NCI-H2107 treated with DMSO at 0.1 percent for 48 hours (cell line): ENCODE results near the gene ATG16L2.
"Not testable (repeated sequence)": the region's sequence is repeated elsewhere in the genome, so short reads cannot be mapped to it uniquely, and the experiment has no call there.

Experiments
- DNase-seq: peaks from one replicate; lab custom pipeline; 2025; ENCODE audit not compliant: unreplicated experiment; lab: John Stamatoyannopoulos, UW

ATG16L2 gene

GRCh38 chr11:72823105-72823804 is 9.0 kb downstream of the ATG16L2 start:
- no peak for DNase-seq

DNA sequence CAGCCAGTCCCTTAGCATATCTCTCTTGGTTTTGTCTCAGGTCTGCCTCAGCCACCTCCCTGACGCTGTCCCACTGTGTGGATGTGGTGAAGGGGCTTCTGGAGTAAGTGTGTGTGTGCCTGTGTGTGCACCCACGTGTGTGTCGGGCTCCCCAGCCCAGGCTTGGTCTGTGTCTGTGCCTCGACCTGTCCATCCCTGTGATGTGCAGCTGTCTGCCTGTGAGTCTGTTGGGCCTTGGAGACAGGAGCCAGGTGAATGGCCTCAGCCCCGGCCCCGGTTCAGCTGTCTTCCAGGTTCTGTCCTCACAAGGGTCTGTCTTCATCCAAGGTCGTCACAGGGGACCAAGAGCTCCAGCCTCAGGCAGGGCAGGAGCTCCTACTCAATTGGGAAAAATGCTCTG is 9.8 kb downstream of the ATG16L2 start:
- no peak for DNase-seq

- no peak for DNase-seq
Observed at GRCh38 chr11:72824811-72825505, 10.7 kb downstream of the ATG16L2 start.

- DNase-seq = no peak
Observed at GRCh38 chr11:72825661-72826060, 11.4 kb downstream of the ATG16L2 start.

DNA sequence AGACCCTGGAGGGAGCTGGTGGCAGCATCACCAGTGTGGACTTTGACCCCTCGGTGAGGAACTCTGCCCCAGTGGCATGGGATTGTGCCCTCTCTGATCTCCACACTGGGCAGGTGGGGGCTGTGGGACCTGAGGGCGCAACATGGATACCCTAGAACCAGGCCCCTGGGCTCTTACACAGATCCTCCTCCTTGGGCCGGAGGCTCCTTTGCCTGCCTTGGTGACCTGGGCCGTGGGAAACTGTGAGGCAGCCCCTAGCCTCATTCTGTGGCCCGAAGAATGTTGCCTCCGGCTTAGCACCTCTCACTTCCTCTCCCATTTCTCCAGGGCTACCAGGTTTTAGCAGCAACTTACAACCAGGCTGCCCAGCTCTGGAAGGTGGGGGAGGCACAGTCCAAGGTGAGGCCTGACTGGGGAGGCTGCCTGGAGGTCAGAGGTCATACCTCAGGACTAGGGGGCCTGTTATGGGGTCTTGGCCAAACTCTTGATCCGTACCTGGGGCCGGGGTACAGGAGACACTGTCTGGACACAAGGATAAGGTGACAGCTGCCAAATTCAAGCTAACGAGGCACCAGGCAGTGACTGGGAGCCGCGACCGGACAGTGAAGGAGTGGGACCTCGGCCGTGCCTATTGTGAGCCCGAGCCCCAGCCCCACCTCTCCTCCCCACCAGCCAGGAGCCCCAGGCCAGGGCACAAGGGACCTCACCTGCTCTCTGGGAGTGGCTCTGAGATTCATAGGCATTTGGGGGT is 12.2 kb downstream of the ATG16L2 start:
- DNase-seq = no peak

- no peak for DNase-seq
Observed at GRCh38 chr11:72826942-72827480, 12.8 kb downstream of the ATG16L2 start.

- not testable (repeated sequence) for DNase-seq
Observed at GRCh38 chr11:72827656-72828055, 13.4 kb downstream of the ATG16L2 start.

- DNase-seq = no peak
Observed at GRCh38 chr11:72828081-72828567, 13.9 kb downstream of the ATG16L2 start.

GRCh38 chr11:72828692-72829101 is 14.5 kb downstream of the ATG16L2 start:
- no peak for DNase-seq

GRCh38 chr11:72829178-72829577 is 15.0 kb downstream of the ATG16L2 start:
- no peak for DNase-seq

- no peak for DNase-seq
Observed at GRCh38 chr11:72829884-72830533, 15.8 kb downstream of the ATG16L2 start.

- peak; percentile 45 for DNase-seq
Observed at GRCh38 chr11:72831521-72832300, 17.5 kb downstream of the ATG16L2 start.

GRCh38 chr11:72832301-72833082 is 18.3 kb downstream of the ATG16L2 start:
- no peak for DNase-seq

DNA sequence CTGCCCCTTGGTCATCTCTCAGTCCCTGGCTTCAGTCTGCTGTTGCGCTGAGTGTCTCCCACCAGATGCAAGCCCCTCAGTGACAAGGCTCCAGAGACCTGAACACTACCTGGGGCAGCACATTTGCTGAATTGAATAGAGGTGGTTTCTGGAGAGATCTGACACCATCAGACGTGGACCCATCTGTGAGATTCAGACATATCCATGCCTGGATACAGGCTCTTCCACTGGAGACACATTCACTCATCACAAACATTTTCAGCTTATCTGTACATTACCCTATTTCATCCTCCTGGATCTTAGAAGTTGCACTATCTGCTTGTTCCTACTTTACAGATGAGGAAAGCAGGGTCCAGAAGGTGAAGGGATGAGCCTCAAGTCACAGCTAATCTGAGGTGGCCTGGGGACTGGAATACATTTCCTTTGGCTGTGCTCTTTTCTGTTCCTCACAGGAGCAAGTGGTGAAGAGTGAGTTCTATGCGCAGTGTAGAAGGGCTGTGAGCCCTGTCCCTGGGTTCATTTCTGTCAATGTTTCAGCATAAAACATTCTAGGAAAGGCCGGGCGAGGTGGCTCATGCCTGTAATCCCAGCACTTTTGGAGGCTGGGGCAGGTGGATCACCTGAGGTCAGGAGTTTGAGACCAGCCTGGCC is 19.0 kb downstream of the ATG16L2 start:
- DNase-seq = no peak

GRCh38 chr11:72833811-72834493 is 19.7 kb downstream of the ATG16L2 start:
- no peak for DNase-seq

DNA sequence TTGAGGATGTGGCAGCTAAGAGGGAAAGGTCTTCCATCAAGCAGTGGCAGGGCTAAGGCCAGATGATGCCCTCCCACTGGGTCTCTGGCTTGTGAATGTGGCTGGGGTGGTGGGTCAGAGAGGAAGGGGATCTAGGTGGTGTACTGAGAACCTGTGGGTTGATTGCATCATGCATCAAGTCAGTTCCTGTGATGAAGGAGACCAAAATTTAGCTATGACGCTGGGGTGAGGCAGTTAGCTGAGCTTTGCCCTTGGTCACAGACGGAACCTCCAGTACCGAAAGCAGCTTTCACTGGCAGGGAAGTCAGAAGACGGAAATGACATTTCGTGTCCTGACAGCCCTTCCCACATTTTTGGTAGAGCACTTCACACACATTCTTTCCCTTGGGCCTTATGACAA is 20.7 kb downstream of the ATG16L2 start:
- no peak for DNase-seq

- no peak for DNase-seq
Observed at GRCh38 chr11:72836111-72836510, 21.9 kb downstream of the ATG16L2 start.

DNA sequence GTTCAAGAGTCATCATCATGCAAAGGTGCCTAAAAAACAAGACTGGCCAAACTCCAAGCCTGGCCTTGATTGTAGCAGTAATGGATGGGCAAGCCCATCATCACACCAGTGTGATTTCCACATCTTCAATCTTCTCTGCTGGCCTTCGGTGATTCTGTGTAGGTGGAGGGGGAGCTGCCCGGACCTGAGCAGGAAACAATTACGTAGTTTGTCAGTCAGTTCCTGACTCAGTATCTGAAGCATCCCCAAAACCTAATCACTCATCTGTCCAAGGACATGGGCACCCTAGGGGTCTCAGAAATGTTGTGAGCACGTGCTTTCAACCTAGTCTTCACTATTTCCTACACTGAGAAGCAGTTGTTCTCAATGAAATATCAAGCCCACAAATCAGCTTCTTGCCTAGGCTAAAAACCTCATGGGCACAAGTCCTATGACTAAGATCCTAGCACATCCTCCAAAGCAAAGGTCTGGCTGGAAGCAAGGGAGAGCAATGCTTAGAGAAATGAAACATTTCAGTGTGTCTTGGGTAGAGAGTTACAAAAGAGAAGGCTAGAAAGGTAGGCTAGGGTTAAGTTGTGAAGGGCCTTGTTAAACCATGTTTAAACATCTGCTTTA is 24.6 kb downstream of the ATG16L2 start:
- no peak for DNase-seq
